GM18909 (cell line): ENCODE data around the gene L1CAM.

Experiments
- ATAC-seq: cut with Tn5 transposase; IDR thresholded peaks from one replicate; pipeline ENCODE4 v1.9.1; 2021; ENCODE audit warnings: mild to moderate bottlenecking; ENCODE audit not compliant: unreplicated experiment, poor library complexity

L1CAM gene

GRCh38 chrX:153845842-153846241, 40.1 kb downstream of the L1CAM start:
- no peak for ATAC-seq

- ATAC-seq = no peak
Observed at GRCh38 chrX:153845195-153845594, 40.8 kb downstream of the L1CAM start.

- no peak for ATAC-seq
Observed at GRCh38 chrX:153844509-153845082, 41.4 kb downstream of the L1CAM start.

GRCh38 chrX:153836921-153837320, 49.1 kb downstream of the L1CAM start:
- no peak for ATAC-seq

- ATAC-seq = no peak
Observed at GRCh38 chrX:153832728-153833127, 53.2 kb downstream of the L1CAM start.

- ATAC-seq = no peak
Observed at GRCh38 chrX:153831429-153832150, 54.4 kb downstream of the L1CAM start.

- no peak for ATAC-seq
Observed at GRCh38 chrX:153830640-153831428, 55.1 kb downstream of the L1CAM start.

- no peak for ATAC-seq
Observed at GRCh38 chrX:153829799-153830639, 56.0 kb downstream of the L1CAM start, which contains the start of gene PDZD4. Gene PDZD4 (minus strand): TSS chrX:153830544. CDS start chrX:153830298, 246 bp downstream.

GRCh38 chrX:153829549-153829798, 56.5 kb downstream of the L1CAM start:
- no peak for ATAC-seq

GRCh38 chrX:153828723-153829548, 57.0 kb downstream of the L1CAM start:
- no peak for ATAC-seq

- ATAC-seq = no peak
Observed at GRCh38 chrX:153828308-153828707, 57.7 kb downstream of the L1CAM start.

- ATAC-seq = no peak
Observed at GRCh38 chrX:153827903-153828302, 58.1 kb downstream of the L1CAM start.

- no peak for ATAC-seq
Observed at GRCh38 chrX:153827016-153827415, 59.0 kb downstream of the L1CAM start.

- no peak for ATAC-seq
Observed at GRCh38 chrX:153825042-153825441, 60.9 kb downstream of the L1CAM start.

- ATAC-seq = no peak
Observed at GRCh38 chrX:153824348-153824747, 61.6 kb downstream of the L1CAM start.

GRCh38 chrX:153821066-153821465, 64.9 kb downstream of the L1CAM start:
- no peak for ATAC-seq

- ATAC-seq = no peak
Observed at GRCh38 chrX:153820601-153821000, 65.4 kb downstream of the L1CAM start.

- ATAC-seq = no peak
Observed at GRCh38 chrX:153819384-153820040, 66.5 kb downstream of the L1CAM start.
